Sigmoid colon (tissue), 7 donors: ENCODE measurements around the gene DDIT4. TPM values are rescaled to one million over a fixed set of nuclear protein-coding genes. Genes with fewer than 3 reads are reported as not detected.

Experiments
- DNase-seq: peaks from one replicate; pipeline ENCODE4 v3.0.0-alpha.2; 2019
- H3K27ac ChIP-seq, 4 donors: fragments of 200-600 bp; sonication (generic); one replicate each; pipeline ENCODE4 v1.5.1; 2016 to 2019; ENCODE audit warnings: mild to moderate bottlenecking in 1 of 4
- H3K27me3 ChIP-seq, 3 donors: fragments of 200-600 bp; sonication (generic); one replicate each; pipeline ENCODE4 v1.5.1; 2019; ENCODE audit warnings: mild to moderate bottlenecking in 1 of 3
- H3K36me3 ChIP-seq, 4 donors: fragments of 200-600 bp; sonication (generic); one replicate each; pipeline ENCODE4 v1.5.1; 2016 to 2019
- H3K4me1 ChIP-seq, 4 donors: fragments of 200-600 bp; sonication (generic); one replicate each; pipeline ENCODE4 v1.5.1; 2017 to 2019
- H3K4me3 ChIP-seq, 4 donors: fragments of 200-600 bp; sonication (generic); one replicate each; pipeline ENCODE4 v1.5.1; 2017 to 2019; ENCODE audit warnings: mild to moderate bottlenecking in 2 of 4, moderate library complexity in 1 of 4
- H3K9me3 ChIP-seq, 4 donors: fragments of 200-600 bp in 3 of 4; sonication (generic) in 3 of 4; one replicate each; pipeline versions ENCODE4 v1.5.1 to v1.6.1; 2013 to 2019
- EP300 ChIP-seq, 4 donors: sonication (generic); formaldehyde crosslinking; IDR thresholded peaks; one replicate each; pipeline ENCODE4 v1.6.1; 2017; ENCODE audit warnings: antibody characterized with exemption in 4 of 4
- POLR2A ChIP-seq, 2 donors: fragments of 450-650 bp; IDR thresholded peaks; one replicate each; pipeline ENCODE4 v1.6.1; 2016; ENCODE audit warnings: antibody characterized with exemption in 2 of 2, mild to moderate bottlenecking in 2 of 2, moderate library complexity in 2 of 2
- POLR2AphosphoS5 ChIP-seq, 4 donors: sonication (generic); formaldehyde crosslinking; IDR thresholded peaks; one replicate each; pipeline ENCODE4 v1.6.1; 2017; ENCODE audit warnings: antibody characterized with exemption in 4 of 4
- WGBS, 2 donors: extraction: QIAGEN DNeasy Blood & Tissue Kit; methylation state at CpG; one replicate each; pipeline ENCODE4 v1.1.7; 2013; 5-methylcytosine and 5-hydroxymethylcytosine counted together
- intact Hi-C: fragments of 100-400 bp; cut with DNase I; formaldehyde crosslinking; loops from one replicate; pipeline ENCODE4 v1.15.1; 2023
- polyA plus RNA-seq, 3 donors: library from polyadenylated mRNA; stranded (reverse); fragments of 200-250 nt; gene quantifications; one replicate each; pipeline ENCODE4 v1.2.3, GENCODE V29; 2013
- total RNA-seq, 4 donors: library from RNA; depleted of rRNA; stranded (reverse); fragments of >200 nt; gene quantifications; one replicate each; pipeline ENCODE4 v1.1.0, GENCODE V29; 2016
- TF ChIP-seq, protein P1 (sequence below), 4 experiments: fragments of 450-650 bp in 3 of 4; fragments of 200-600 bp in 1 of 4; IDR thresholded peaks; one replicate each; pipeline ENCODE4 v1.5.1; 2016 to 2019; ENCODE audit warnings: antibody characterized with exemption in 4 of 4, mild to moderate bottlenecking in 3 of 4, moderate library complexity in 2 of 4
- donor health status: healthy with polysubstance abuse.
- donor health status: Bipolar disorder and iron deficiency.
- donor health status: healthy.

DDIT4 gene
- total and polyA plus RNA-seq, 7 donors, result 71.5 to 413 (median 100.0) TPM

GRCh38 chr10:72272689-72273409 is 875 bp upstream of the DDIT4 start:
- Histone ChIP-seq H3K4me1 (peaks cover 0 to 32% (median 29%) of the 10 kb centered on the region in 4 donors), H3K9me3 (no peaks in the 10 kb centered on the region), H3K27ac (peak overlapping the region; percentile 96 to 99 (median 97)), H3K36me3 (peaks cover 9 to 23% (median 15%) of the 10 kb centered on the region in 4 donors), H3K4me3 (peak overlapping the region; percentile 53 to 90 (median 80)), H3K27me3 (no peaks in the 10 kb centered on the region)
- 5 to 8% methylated on average over 28 of the region's 28 CpGs for WGBS, 2 donors
- TF ChIP-seq EP300 (IDR thresholded peaks at IDR 0.05) (peak in 1 of 4 donors; percentile 19), POLR2A (IDR thresholded peaks at IDR 0.05) (peak; percentile 27 to 54), POLR2AphosphoS5 (IDR thresholded peaks at IDR 0.05) (peak; percentile 72 to 86 (median 82))
- TF ChIP-seq, protein P1, sequence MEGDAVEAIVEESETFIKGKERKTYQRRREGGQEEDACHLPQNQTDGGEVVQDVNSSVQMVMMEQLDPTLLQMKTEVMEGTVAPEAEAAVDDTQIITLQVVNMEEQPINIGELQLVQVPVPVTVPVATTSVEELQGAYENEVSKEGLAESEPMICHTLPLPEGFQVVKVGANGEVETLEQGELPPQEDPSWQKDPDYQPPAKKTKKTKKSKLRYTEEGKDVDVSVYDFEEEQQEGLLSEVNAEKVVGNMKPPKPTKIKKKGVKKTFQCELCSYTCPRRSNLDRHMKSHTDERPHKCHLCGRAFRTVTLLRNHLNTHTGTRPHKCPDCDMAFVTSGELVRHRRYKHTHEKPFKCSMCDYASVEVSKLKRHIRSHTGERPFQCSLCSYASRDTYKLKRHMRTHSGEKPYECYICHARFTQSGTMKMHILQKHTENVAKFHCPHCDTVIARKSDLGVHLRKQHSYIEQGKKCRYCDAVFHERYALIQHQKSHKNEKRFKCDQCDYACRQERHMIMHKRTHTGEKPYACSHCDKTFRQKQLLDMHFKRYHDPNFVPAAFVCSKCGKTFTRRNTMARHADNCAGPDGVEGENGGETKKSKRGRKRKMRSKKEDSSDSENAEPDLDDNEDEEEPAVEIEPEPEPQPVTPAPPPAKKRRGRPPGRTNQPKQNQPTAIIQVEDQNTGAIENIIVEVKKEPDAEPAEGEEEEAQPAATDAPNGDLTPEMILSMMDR (IDR thresholded peaks at IDR 0.05), result no peak
- intact Hi-C loops, result loop anchor here (1.0 to 2.0 kb wide), 3 partner anchors 24 to 56 kb away; partner anchors contain the start of genes ANAPC16 and ASCC1
- DNase-seq, result peak; percentile 98

GRCh38 chr10:72274213-72274729 is 547 bp downstream of the DDIT4 start:
- no peak for DNase-seq
- peaks cover 0 to 32% (median 29%) of the 10 kb centered on the region in 4 donors for H3K4me1 ChIP-seq

DNA sequence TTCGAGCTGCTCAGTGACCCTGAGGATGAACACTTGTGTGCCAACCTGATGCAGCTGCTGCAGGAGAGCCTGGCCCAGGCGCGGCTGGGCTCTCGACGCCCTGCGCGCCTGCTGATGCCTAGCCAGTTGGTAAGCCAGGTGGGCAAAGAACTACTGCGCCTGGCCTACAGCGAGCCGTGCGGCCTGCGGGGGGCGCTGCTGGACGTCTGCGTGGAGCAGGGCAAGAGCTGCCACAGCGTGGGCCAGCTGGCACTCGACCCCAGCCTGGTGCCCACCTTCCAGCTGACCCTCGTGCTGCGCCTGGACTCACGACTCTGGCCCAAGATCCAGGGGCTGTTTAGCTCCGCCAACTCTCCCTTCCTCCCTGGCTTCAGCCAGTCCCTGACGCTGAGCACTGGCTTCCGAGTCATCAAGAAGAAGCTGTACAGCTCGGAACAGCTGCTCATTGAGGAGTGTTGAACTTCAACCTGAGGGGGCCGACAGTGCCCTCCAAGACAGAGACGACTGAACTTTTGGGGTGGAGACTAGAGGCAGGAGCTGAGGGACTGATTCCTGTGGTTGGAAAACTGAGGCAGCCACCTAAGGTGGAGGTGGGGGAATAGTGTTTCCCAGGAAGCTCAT is 1.1 kb downstream of the DDIT4 start:
- TF ChIP-seq POLR2AphosphoS5 (IDR thresholded peaks at IDR 0.05), result peak in 3 of 4 donors; percentile 9 to 58 (median 57)
- TF ChIP-seq POLR2A (IDR thresholded peaks at IDR 0.05), result no peak
- TF ChIP-seq, protein P1 (IDR thresholded peaks at IDR 0.05), result peak; percentile 18 to 61 (median 60)
- TF ChIP-seq EP300 (IDR thresholded peaks at IDR 0.05), result no peak
- Histone ChIP-seq H3K27ac (peak overlapping the region; percentile 96 to 99 (median 97)), H3K4me1 (peaks cover 0 to 32% (median 29%) of the 10 kb centered on the region in 4 donors), H3K4me3 (peak overlapping the region; percentile 76 to 90 (median 81)), H3K9me3 (no peaks in the 10 kb centered on the region), H3K36me3 (peaks cover 9 to 23% (median 15%) of the 10 kb centered on the region in 4 donors), H3K27me3 (no peaks in the 10 kb centered on the region)
- intact Hi-C loops, result loop anchor here (2.0 kb wide), 2 partner anchors 22 to 62 kb away; no protein-coding TSS in a partner anchor
- 8 to 22% methylated on average over 26 of the region's 26 CpGs for WGBS, 2 donors
- DNase-seq, result peak; percentile 87

More at GRCh38 chr10:72274213-72274729, 547 bp downstream of the DDIT4 start:
- WGBS, 2 donors, result 1% methylated on average over 40 of the region's 40 CpGs
- TF ChIP-seq POLR2A (IDR thresholded peaks at IDR 0.05), result peak in 1 of 2 donors; percentile 31
- TF ChIP-seq, protein P1 (IDR thresholded peaks at IDR 0.05), result no peak
- H3K27me3 ChIP-seq, result no peaks in the 10 kb centered on the region
- intact Hi-C loops, result loop anchor here (2.0 kb wide), 2 partner anchors 23 to 63 kb away; no protein-coding TSS in a partner anchor
- peak overlapping the region; percentile 76 to 90 (median 81) for H3K4me3 ChIP-seq
- peaks cover 9 to 23% (median 15%) of the 10 kb centered on the region in 4 donors for H3K36me3 ChIP-seq
- H3K9me3 ChIP-seq, result no peaks in the 10 kb centered on the region
- H3K27ac ChIP-seq, result peak overlapping the region; percentile 96 to 99 (median 97)

- H3K36me3 ChIP-seq, result peaks cover 9 to 23% (median 15%) of the 10 kb centered on the region in 4 donors
- peak overlapping the region; percentile 96 to 99 (median 97) for H3K27ac ChIP-seq
- WGBS, 2 donors, result 8 to 22% methylated on average over 12 of the region's 12 CpGs
- no peaks in the 10 kb centered on the region for H3K27me3 ChIP-seq
- DNase-seq, result no peak
- H3K9me3 ChIP-seq, result no peaks in the 10 kb centered on the region
- H3K4me1 ChIP-seq, result peaks cover 0 to 32% (median 29%) of the 10 kb centered on the region in 4 donors
- peak overlapping the region; percentile 76 to 90 (median 81) for H3K4me3 ChIP-seq
- intact Hi-C loops, result loop anchor here (2.0 kb wide), 2 partner anchors 21 to 61 kb away; no protein-coding TSS in a partner anchor
- TF ChIP-seq POLR2A (IDR thresholded peaks at IDR 0.05) (no peak), POLR2AphosphoS5 (IDR thresholded peaks at IDR 0.05) (no peak), EP300 (IDR thresholded peaks at IDR 0.05) (no peak)
- TF ChIP-seq, protein P1 (IDR thresholded peaks at IDR 0.05), result no peak
Measured at GRCh38 chr10:72275351-72276012, 1.8 kb downstream of the DDIT4 start.
